ENCODE measurements around the gene PDS5B.
"Not testable (repeated sequence)": the region's sequence is repeated elsewhere in the genome, so short reads cannot be mapped to it uniquely, and the experiment has no call there.

Gene PDS5B

DNA sequence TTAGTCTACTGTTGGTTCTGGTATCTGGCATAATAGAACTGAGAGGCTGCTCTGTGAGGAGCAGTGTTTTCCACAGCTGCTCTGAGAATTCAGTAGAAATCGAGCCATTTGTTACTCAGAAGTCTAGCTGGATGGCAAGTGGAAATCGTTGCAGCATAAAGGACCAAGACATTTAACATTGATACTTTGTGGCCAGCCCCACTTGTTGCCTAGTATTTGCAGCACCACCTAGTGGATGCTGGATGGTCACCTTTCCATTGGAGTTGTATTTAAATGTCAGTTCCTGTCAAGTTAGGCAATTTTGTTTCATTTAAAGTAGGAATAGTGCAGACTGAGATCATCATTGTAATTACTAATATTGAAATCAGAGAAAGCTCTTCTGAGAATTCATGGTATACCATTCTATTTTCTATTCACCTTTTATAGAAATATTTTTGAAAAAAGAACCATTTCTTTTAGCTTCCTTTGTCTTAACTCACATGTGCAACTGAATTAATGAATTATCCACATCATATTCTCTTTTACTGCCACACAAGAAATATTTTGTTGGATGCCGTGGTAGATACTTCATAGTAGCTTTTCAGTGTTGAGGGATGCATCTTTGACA lies 64.6 kb downstream of the PDS5B start:
- no peak for DNase-seq

GRCh38 chr13:32657309-32657708 lies 71.1 kb downstream of the PDS5B start:
- no peak for DNase-seq

DNA sequence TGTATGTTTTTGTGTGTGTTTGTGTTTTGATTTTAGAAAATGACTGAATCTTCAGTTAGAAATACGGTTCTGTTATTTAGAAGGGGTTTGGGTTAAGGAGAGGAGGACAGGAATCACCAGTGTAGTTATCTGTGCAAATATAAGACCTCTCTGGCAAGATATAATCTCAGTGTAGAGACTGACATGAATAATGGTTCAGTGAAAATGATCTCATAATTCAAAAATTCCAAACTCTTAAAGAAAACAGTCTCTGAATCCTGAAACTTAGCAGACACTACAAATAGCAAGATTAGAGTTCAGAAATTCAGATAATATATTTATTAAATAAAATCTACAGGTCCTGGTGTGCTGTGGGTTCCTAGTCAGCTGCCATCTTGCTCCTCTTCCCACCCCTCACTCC lies 73.5 kb downstream of the PDS5B start:
- no peak for DNase-seq

- no peak for DNase-seq
Measured at GRCh38 chr13:32660227-32660626, 74.0 kb downstream of the PDS5B start.

DNA sequence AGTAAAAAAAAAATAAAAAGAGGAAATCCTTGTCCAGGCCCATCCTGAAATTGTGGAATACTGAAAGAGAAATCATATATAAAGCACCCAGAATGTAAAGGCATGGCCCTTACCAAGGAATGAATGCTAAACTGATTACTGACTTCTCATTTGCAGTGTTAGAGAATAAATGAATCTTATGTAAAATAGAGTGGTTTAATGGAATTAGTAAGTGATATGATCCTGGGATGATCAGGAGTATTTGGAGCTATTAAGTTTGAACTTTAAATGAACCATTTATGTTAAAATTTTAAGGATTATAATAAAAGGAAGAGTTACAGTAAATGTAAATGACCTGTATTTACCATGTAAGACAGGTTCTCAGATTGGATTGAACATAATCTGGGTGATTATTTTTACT lies 75.4 kb downstream of the PDS5B start:
- DNase-seq = no peak

DNA sequence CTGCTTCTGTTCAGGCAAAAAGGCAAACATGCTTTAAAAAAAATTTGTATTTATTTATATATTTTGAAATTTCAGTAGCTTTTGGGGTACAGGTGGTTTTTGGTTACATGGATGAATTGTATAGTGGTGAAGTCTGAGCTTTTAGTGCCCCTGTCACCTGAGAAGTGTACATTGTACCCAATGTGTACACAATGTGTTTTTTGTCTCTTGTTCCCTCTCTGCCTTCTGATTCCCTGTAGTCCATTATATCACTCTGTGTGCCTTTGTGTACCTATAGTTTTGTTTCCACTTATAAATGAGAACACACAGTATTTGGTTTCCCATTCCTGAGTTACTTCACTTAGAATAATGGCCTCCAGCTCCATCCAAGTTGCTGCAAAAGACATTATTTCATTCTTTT lies 77.4 kb downstream of the PDS5B start:
- DNase-seq = no peak

DNA sequence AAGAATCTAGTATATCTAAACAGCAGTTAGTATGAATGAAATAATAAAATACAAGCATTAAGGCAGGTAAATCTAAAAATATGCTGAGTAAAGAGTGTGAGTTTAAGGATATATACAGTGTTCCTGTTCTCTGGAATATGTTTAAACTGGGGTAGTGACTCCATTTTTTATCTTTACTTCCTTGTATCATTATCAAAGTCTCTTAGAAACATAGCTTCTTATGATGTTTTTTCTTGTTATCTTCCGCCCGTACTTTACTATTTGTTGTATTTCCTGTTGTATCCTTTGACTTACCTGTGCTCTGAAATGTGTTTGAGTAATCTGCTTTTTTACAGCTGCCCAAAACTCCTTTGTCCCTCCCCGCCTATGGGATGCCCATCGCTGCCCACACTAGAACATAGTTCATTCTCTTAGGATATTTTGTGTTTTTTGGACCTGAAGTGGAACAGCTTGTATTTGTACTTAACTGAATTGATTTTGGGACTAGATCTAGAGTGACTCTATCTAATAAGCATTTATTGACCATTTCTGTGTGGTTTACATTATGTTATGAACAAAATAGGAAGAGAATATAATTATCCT lies 80.8 kb downstream of the PDS5B start:
- DNase-seq = no peak

DNA sequence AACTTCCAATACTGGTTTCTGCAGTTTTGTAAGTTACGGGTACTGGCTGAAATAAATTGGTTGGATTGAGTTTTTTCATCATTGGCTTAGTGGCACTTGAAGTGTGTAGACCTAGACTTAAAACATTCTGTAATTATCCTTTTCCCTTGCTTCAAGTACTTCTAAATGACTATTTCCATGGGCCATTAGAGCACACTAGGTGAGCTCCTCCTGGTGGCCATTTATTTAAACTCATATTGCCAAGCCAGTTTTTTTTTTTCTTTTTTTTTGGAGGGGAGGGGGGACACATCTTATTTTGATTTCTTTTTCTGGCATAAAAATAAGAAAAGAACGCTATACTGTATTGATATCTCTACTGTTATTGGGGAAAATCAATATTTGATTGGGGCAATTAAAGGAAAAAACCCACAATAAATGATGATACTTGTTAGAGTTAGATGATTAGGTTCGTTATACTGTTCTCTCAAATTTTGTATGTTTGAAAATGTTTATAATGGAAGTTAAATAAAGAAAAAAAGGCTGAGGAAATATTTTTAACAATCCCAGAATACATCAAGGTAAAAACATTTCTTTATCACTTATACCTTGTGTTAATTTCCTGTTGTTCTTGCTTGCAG lies 82.9 kb downstream of the PDS5B start:
- no peak for DNase-seq

DNA sequence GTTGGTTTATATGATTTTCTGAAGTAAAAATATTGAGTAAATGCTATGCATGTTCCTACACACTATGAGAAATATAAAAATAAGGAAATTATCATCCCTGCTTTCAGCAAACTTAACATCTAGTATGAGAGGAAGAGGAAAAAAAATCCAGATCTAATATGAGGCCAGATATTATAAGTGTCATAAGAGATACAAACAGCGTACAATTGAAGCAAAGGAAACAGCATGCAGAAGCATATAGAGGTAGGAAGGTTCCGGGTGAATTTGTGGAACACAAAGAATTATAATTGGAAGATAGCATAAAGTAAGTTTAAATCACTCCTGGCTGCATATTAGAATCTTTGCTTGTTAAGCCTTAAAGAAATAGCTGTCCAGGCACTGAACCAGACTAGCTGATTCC lies 88.3 kb downstream of the PDS5B start:
- no peak for DNase-seq

- no peak for DNase-seq
Measured at GRCh38 chr13:32676242-32676641, 90.0 kb downstream of the PDS5B start.

DNA sequence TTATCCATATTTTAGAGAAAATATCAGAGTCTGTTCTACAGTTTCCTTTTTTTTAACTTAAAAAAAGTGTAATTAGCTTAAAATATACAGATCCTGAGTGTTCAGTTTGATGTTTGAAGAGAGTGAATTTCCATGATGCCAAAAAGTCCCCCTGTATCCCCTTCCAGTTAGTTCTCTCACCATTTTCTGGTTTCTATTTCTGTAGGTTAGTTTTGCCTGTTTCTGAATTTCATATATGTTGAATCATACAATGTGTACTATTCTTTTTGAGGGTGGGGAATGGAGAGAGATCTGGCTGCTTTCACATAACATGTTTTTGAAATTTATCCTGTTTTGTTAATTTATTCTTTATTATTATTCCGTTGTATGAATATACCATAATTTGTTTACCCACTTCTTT lies 95.9 kb downstream of the PDS5B start:
- no peak for DNase-seq

GRCh38 chr13:32682740-32683139 lies 96.5 kb downstream of the PDS5B start:
- no peak for DNase-seq

GRCh38 chr13:32687275-32687674 lies 101.0 kb downstream of the PDS5B start:
- no peak for DNase-seq

DNA sequence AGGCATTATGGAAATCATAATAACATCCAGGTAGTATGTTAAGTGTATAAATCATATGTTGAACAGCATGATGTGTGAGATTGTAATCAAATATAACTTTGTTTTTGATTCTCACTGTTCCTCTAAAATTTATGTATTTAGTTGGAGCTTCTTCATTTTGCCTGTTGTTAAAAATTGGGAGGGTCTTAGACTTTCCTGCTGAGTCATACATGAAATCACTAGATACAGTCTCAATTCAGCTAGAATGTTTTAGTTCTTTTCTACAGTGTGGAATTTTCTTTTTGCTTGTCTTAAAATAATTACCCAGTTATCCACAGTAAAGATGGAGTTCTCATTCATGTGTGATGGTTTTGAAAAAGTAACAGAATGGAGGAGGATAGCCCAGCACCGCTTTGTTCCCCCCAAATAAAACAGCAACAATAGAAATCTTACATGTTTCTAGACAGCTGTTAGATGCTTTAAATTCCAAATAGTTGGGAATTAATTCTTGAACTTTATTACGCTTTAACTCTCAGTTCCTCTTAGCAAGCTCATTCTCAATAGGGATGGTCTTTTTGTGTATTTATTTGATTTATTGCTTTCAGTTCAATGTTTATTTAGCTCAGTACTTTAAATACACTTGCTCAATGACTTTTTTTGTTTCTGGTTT lies 109.5 kb downstream of the PDS5B start:
- DNase-seq = no peak

DNA sequence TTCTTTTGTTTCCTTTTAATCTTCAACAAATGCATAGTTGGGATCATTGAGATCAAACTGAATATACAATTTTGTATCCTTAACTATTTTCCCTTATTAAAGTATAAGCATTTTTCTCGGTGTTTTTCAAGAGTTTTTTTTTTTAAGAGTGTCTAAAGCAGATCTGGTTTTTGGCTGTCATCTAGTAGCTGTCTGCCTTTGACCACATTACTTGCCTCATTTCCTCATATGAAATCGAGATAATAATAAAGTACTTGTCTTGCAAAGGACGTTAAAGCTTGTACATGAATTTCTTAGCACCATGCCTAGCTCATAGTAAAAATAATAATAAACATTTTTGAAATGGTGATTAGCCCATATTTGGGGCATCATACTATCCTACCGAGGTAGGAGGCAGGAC lies 121.2 kb downstream of the PDS5B start:
- DNase-seq = no peak

GRCh38 chr13:32713397-32713796 lies 127.1 kb downstream of the PDS5B start:
- no peak for DNase-seq

DNA sequence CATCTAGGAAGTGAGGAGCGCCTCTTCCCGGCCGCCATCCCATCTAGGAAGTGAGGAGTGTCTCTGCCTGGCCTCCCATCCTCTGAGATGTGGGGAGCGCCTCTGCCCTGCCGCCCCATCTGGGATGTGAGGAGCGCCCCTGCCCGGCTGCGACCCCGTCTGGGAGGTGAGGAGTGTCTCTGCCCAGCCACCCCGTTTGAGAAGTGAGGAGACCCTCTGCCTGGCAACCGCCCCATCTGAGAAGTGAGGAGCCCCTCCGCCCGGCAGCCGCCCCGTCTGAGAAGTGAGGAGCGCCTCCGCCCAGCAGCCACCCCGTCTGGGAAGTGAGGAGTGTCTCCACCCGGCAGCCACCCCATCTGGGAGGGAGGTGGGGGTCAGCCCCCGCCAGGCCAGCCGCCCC lies 129.9 kb downstream of the PDS5B start:
- not testable (repeated sequence) for DNase-seq

DNA sequence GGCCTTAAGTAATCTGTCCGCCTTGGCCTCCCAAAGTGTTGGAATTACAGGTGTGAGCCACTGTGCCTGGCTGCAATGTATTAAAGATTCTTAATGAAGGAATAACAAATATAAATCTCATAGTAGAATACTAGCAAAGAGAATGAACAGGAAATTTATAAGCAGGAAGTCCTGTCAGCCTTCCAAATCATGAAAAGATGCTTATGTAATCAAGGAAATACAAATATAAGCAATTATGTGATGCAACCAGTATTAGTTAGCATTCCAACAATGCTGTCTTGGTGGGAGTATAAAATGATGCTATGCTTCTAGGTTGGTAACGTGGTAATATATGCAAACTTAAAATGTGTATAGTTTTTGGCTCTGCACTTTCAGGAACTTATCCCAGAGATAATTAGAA lies 133.8 kb downstream of the PDS5B start:
- no peak for DNase-seq

- DNase-seq = not testable (repeated sequence)
Measured at GRCh38 chr13:32721131-32722034, 135.1 kb downstream of the PDS5B start.

DNA sequence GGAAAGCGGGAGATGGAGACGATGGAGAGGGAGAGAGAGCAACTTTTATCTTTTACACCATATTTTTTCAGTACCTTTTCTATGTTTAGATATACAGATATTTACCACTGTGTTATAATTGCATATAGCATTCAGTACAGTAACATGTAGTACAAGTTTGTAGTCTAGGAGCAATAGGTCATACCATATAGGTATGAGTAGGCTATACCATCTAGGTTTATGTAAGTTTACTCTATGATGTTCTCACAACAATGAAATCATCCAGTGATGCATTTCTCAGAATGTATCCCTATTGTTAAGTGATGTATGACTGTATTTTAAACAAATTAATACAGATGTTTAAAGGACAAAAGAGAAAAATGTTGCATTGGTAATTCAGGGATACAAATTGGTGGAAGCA lies 136.1 kb downstream of the PDS5B start:
- DNase-seq = no peak

GRCh38 chr13:32723987-32724386 lies 137.7 kb downstream of the PDS5B start:
- DNase-seq = no peak

GRCh38 chr13:32726374-32727037 lies 140.3 kb downstream of the PDS5B start:
- DNase-seq = no peak

GRCh38 chr13:32728327-32728726 lies 142.1 kb downstream of the PDS5B start:
- no peak for DNase-seq
